Brain microvascular endothelial cell (primary cell): ENCODE data around the gene PAM.

Source experiments
- DNase-seq: peaks from one replicate; pipeline ENCODE4 v3.0.0-alpha.2; 2020
- H3K27ac ChIP-seq: fragments of 250-450 bp; sonication (Bioruptor Pico); 2 replicates; pipeline ENCODE4 v1.5.1; 2020; ENCODE audit warnings: mild to moderate bottlenecking, moderate library complexity
- H3K27me3 ChIP-seq: fragments of 250-450 bp; sonication (Bioruptor Pico); replicated peaks from 2 replicates; pipeline ENCODE4 v1.5.1; 2020; ENCODE audit warnings: mild to moderate bottlenecking
- H3K36me3 ChIP-seq: fragments of 250-450 bp; sonication (Bioruptor Pico); replicated peaks from 2 replicates; pipeline ENCODE4 v1.5.1; 2020; ENCODE audit warnings: mild to moderate bottlenecking
- H3K4me3 ChIP-seq: 2 replicates; pipeline ENCODE4 v1.5.1; 2011; ENCODE audit warnings: low read depth, mild to moderate bottlenecking, control low read depth, low read length, moderate library complexity
- CTCF ChIP-seq: IDR thresholded peaks from 2 replicates; pipeline ENCODE4 v1.5.1; 2011; ENCODE audit warnings: low read depth, mild to moderate bottlenecking, moderate library complexity, low read length, control low read depth, inconsistent platforms; ENCODE audit errors: missing control alignments
- in situ Hi-C: cut with HindIII; loops from 2 replicates; pipeline ENCODE4 v1.10.0; 2017; ENCODE audit warnings: low sequenced_read_pairs, low pct_ligation_motif_present

Gene PAM

GRCh38 chr5:102933721-102934459, 178.8 kb downstream of the PAM start:
- Histone ChIP-seq H3K27ac (no peak overlapping the region), H3K27me3 (no peaks in the 10 kb centered on the region), H3K36me3 (no peaks in the 10 kb centered on the region), H3K4me3 (no peak overlapping the region)
- in situ Hi-C loops = no loop called here
- no peak for DNase-seq
- no peak for TF ChIP-seq CTCF

- in situ Hi-C loops = no loop called here
Observed at GRCh38 chr5:102937894-102938293, 182.8 kb downstream of the PAM start.

GRCh38 chr5:102941111-102941510, 186.0 kb downstream of the PAM start:
- Histone ChIP-seq H3K4me3 (no peak overlapping the region), H3K27ac (no peak overlapping the region), H3K36me3 (no peaks in the 10 kb centered on the region), H3K27me3 (no peaks in the 10 kb centered on the region)
- no peak for TF ChIP-seq CTCF
- in situ Hi-C loops = no loop called here
- DNase-seq = no peak

More at GRCh38 chr5:102937894-102938293, 182.8 kb downstream of the PAM start:
- Histone ChIP-seq H3K4me3 (no peak overlapping the region), H3K27ac (no peak overlapping the region), H3K36me3 (no peaks in the 10 kb centered on the region), H3K27me3 (no peaks in the 10 kb centered on the region)
- TF ChIP-seq CTCF = no peak
- DNase-seq = no peak

GRCh38 chr5:102946414-102946813, 191.3 kb downstream of the PAM start:
- Histone ChIP-seq H3K27me3 (no peaks in the 10 kb centered on the region), H3K4me3 (no peak overlapping the region), H3K36me3 (no peaks in the 10 kb centered on the region), H3K27ac (no peak overlapping the region)
- no peak for DNase-seq
- in situ Hi-C loops = no loop called here
- TF ChIP-seq CTCF = no peak

- H3K27ac ChIP-seq = no peak overlapping the region
- in situ Hi-C loops = no loop called here
- DNase-seq = no peak
- no peaks in the 10 kb centered on the region for H3K27me3 ChIP-seq
- TF ChIP-seq CTCF = no peak
- no peaks in the 10 kb centered on the region for H3K36me3 ChIP-seq
- H3K4me3 ChIP-seq = no peak overlapping the region
Observed at GRCh38 chr5:102946971-102947370, 191.9 kb downstream of the PAM start.

GRCh38 chr5:102955488-102955887, 200.4 kb downstream of the PAM start:
- no peak overlapping the region for H3K27ac ChIP-seq

More at GRCh38 chr5:102955488-102955887, 200.4 kb downstream of the PAM start:
- no peak for DNase-seq
- H3K36me3 ChIP-seq = no peaks in the 10 kb centered on the region
- TF ChIP-seq CTCF = no peak
- no peaks in the 10 kb centered on the region for H3K27me3 ChIP-seq
- in situ Hi-C loops = no loop called here
- no peak overlapping the region for H3K4me3 ChIP-seq
